Measurements from ENCODE around the gene SFXN4.
"Not testable (repeated sequence)": the region's sequence is repeated elsewhere in the genome, so short reads cannot be mapped to it uniquely, and the experiment has no call there.

Gene SFXN4

GRCh38 chr10:119189811-119190282, 24.3 kb upstream of the SFXN4 start:
- no peak for FAIRE-seq

GRCh38 chr10:119183664-119184412, 18.3 kb upstream of the SFXN4 start:
- FAIRE-seq: no peak

- FAIRE-seq: not testable (repeated sequence)
These were observed 15.4 kb upstream of the SFXN4 start for GRCh38 chr10:119180850-119181400.

GRCh38 chr10:119178372-119179119, 13.0 kb upstream of the SFXN4 start, which contains the start of gene PRDX3:
Gene PRDX3 (minus strand): TSS chr10:119178812. CDS start chr10:119178790, 22 bp downstream.
- peak; percentile 34 for FAIRE-seq

- FAIRE-seq: no peak
These were observed 12.3 kb upstream of the SFXN4 start for GRCh38 chr10:119177708-119178371.

GRCh38 chr10:119176166-119176565, 10.7 kb upstream of the SFXN4 start:
- no peak for FAIRE-seq

GRCh38 chr10:119174109-119174508, 8.6 kb upstream of the SFXN4 start:
- FAIRE-seq: no peak

- no peak for FAIRE-seq
These were observed 1.5 kb upstream of the SFXN4 start for GRCh38 chr10:119167041-119167440.

- no peak for FAIRE-seq
These were observed 1.1 kb upstream of the SFXN4 start for GRCh38 chr10:119166564-119166963.

- no peak for FAIRE-seq
These were observed 595 bp upstream of the SFXN4 start for GRCh38 chr10:119166118-119166500.

GRCh38 chr10:119162452-119163092, 2.9 kb downstream of the SFXN4 start:
- FAIRE-seq: no peak

- no peak for FAIRE-seq
These were observed 3.6 kb downstream of the SFXN4 start for GRCh38 chr10:119161680-119162451.

- FAIRE-seq: no peak
These were observed 6.2 kb downstream of the SFXN4 start for GRCh38 chr10:119159332-119159731.

GRCh38 chr10:119153661-119154060, 11.9 kb downstream of the SFXN4 start:
- no peak for FAIRE-seq

GRCh38 chr10:119153041-119153440, 12.5 kb downstream of the SFXN4 start:
- FAIRE-seq: no peak

GRCh38 chr10:119151601-119152000, 13.9 kb downstream of the SFXN4 start:
- FAIRE-seq: not testable (repeated sequence)

- no peak for FAIRE-seq
These were observed 15.8 kb downstream of the SFXN4 start for GRCh38 chr10:119149729-119150128.

- FAIRE-seq: no peak
These were observed 16.4 kb downstream of the SFXN4 start for GRCh38 chr10:119149157-119149556.

GRCh38 chr10:119143657-119144056, 21.9 kb downstream of the SFXN4 start:
- FAIRE-seq: no peak

- FAIRE-seq: no peak
These were observed 24.8 kb downstream of the SFXN4 start for GRCh38 chr10:119140603-119141245.

GRCh38 chr10:119139464-119140067, 25.9 kb downstream of the SFXN4 start:
- FAIRE-seq: no peak

Measured in A204.1 (cell line).